Loucy (cell line): ENCODE data around the gene UBR1.

Experiments used
- CTCF ChIP-seq: fragments of 200-600 bp; sonication (generic); conservative IDR thresholded peaks from 2 replicates; pipeline ENCODE4 v1.5.1; 2014; ENCODE audit warnings: mild to moderate bottlenecking, antibody characterized with exemption, low read length
- EZH2phosphoT487 ChIP-seq: fragments of 200-600 bp; IDR thresholded peaks from 2 replicates; pipeline ENCODE4 v1.6.1; 2018; ENCODE audit warnings: antibody characterized with exemption, mild to moderate bottlenecking, moderate library complexity, borderline replicate concordance

GRCh38 chr15:42914728-42915497 is 190.9 kb downstream of the UBR1 start:
- TF ChIP-seq CTCF (no peak), EZH2phosphoT487 (no peak)
